NCI-H69 (cell line): ENCODE data around the gene TMEM95.
"Not testable (repeated sequence)": the region's sequence is repeated elsewhere in the genome, so short reads cannot be mapped to it uniquely, and the experiment has no call there.

ENCODE experiments used
- DNase-seq: peaks from one replicate; lab custom pipeline; 2025; lab: John Stamatoyannopoulos, UW

The TMEM95 gene

GRCh38 chr17:7323731-7324437, 31.1 kb upstream of the TMEM95 start:
- DNase-seq: no peak

DNA sequence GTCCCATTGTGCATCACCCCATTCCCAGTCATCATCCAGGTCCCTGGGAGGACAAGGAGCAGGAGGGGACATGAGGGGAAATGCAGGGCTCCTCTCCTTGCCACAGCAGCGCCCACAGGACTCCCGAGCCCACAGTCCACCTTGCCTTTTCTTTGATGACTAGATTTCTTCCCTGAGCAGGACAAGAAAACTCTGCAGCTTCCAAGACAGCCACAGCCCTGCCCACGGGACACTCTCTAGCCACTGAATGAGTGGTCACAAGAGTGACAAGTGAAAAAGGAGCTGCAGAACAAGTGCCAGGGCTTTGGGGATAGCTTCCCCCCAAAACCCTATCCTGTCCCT, 30.5 kb upstream of the TMEM95 start:
- no peak for DNase-seq

- DNase-seq: no peak
Measured at GRCh38 chr17:7325031-7325528, 29.9 kb upstream of the TMEM95 start.

DNA sequence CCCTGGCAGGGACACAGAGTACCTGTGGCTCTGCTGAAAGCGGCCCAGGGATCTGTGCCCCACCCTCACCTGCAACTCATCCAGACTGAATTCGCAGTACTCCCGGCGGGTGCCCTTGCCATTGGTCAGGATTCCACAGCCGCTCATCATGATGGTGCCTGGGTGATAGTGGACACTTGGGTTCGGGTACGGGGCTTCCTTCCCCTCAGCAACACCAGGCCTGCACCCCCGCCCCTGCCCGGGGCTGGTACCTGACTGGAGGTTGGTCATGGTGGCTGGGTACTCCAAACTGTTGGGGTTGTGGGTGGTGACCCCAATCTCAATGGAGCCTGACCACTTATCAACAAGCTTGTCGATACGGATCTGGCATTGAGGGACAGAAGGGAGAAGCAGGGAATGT, 28.8 kb upstream of the TMEM95 start:
- DNase-seq: no peak

GRCh38 chr17:7327056-7327455, 27.9 kb upstream of the TMEM95 start:
- no peak for DNase-seq

- no peak for DNase-seq
Measured at GRCh38 chr17:7327501-7327900, 27.5 kb upstream of the TMEM95 start.

GRCh38 chr17:7328009-7328408, 26.9 kb upstream of the TMEM95 start:
- no peak for DNase-seq

DNA sequence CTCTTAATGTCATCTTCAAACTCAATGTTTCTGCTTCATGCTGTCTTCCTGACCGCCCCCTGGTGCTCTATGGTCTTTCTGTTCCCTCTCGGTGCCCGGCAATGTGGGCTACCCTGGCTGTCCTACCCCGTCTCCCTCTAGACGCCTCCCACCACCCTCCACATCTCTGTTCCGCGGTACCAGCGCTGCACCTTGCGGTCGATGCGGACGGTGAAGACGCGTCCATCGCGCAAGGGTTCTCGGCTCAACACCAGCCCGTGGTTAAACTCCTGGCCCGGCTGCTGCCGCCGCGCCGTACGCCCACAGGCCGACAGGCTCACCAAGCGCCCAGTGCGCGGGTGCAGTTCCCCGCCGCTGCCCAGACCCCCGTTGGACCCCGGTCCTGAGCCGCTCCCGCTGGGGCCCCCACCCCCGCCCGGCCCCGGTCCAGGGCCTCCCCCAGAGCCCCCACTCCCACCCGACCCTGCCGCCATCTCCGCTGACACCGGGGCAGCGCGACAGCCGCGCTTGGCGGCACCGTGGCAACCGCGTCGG, 26.0 kb upstream of the TMEM95 start, which contains the start of gene NEURL4:
Gene NEURL4, minus strand, starts transcription at position 496 of the 534 bp plus-strand sequence. Its CDS starts 23 bp downstream, at position 473.
- DNase-seq: no peak

GRCh38 chr17:7329374-7329996, 25.5 kb upstream of the TMEM95 start:
- peak; percentile 98 for DNase-seq

DNA sequence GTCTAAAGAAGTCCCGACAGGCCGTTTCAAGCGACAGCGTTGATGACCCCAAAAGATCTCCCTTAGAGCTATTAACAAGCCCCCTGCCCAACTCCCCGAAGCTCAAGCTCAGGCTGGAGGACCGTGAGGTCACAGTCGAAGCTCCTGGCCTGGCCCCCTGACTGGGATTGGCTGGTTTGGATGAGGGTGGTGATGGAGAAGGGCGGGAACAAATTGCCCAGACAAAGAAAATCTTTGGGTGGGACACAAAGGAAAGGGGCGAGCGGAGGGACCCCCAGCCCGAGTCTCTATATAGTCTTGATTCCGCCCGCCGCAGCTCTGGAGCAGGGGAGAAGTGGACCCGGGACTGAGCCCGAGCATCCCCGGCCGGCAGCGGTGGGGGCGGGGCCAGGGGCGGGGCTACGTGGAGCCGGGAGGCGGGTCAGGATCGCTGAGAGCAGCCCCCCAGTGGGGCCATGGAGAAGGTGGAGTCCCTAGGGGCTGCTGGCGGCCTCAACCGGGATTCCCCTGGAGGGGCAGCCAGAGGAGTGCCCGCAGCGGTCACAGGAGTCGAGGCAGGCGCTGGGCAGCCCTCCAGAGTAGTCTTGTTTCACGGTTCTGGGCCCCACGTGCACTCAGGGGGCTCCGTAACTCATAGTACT, 24.8 kb upstream of the TMEM95 start:
- peak; percentile 79 for DNase-seq

DNA sequence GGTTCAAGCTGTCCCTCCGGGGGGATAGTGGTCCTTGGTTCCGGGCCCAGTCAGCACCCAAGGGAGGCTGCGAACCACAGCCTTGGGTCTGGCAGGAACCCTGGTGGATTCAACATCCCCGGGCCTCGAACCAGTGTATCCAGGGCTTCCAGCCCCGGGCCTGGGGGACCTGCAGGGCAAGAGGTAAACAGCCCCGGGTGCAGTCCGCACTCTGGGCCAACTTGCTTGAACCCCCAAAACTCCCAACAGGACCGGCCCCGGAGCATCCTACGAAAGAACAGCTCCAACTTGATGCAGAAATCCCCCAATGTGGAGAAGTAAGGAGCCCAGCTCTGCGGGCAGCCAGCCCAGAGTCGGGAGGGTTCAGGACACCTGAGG, 24.3 kb upstream of the TMEM95 start:
- DNase-seq: no peak

DNA sequence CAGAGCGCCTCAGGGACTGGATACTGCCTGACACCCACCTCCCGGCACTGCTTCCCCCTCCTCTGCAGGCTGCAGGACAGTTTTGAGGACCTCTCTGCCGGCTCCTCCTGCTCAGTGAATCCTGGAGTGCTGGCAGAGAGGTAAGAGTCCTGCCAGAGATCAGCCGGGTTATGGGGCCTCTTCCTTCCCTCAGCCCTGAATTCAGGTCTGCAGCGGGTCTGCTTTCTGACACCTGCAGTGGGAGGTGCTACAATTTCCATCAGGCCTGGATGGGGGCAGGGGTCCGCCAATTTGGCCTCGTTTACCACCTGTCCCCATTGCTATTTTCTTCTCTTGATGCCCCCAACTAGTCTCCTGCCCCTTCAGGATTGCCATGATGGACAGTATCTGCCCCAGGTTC, 22.8 kb upstream of the TMEM95 start:
- DNase-seq: no peak

DNA sequence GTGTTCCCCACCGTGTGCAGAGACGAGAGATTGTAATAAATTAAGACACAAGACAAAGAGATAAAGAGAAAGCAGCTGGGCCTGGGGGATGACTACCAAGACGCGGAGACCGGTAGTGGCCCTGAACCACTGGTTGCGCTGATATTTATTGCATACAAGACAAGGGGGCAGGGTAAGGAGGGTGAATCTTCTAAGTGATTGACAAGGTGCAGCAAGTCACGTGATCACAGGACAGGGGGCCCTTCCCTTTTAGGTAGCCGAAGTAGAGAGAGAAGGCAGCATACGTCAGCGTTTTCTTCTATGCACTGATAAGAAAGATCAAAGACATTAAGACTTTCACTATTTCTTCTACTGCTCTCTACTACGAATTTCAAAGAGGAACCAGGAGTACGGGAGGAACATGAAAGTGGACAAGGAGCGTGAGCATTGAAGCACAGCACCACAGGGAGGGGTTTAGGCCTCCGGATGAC, 22.3 kb upstream of the TMEM95 start:
- not testable (repeated sequence) for DNase-seq

- no peak for DNase-seq
Measured at GRCh38 chr17:7334938-7335538, 19.9 kb upstream of the TMEM95 start.

GRCh38 chr17:7335765-7336164, 19.2 kb upstream of the TMEM95 start:
- not testable (repeated sequence) for DNase-seq

DNA sequence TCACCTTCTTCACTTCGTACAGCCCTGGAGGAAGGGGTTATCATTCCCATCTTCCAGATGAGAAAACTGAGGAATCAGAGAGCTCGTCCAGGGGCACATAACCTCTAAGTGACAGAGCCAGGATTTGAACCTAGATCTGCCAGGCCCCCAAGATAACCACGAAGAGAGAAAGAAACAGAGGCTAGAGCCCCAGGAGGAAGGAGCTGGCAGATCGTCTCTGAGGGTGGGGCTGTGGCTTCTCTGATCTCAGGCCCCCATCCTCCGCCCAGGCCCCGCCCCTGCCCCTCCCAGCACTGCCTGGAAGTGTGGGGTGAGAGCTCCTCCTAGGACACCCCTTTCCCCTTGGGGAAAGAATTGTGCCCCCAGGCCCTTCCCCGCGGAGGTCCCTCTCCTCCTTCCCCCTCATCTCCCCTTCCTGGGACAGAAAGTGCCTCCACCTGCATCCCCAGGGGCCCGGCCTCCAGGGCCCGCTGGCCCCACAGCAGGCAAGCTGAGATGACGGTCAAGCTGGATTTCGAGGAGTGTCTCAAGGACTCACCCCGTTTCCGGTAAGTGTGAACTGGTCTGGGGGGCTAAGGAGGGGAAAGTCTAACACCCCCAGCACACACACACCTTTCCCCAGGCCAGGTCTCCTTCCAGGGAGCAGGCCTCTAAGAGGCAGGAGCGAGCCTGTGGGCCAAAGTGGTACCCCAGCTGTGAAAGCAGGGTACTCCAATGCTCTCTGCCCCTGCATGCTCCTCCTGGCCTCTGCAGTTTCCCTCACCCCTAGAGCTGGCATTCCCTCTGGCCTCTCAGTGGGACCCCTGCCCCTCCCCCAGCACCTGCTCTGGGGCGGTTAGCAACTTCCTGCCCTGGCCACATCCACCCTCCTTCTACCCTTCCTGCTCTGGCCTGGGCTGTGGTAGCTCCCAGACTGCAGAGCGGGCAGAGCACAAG, 18.4 kb upstream of the TMEM95 start, which contains the start of gene ACAP1:
Gene ACAP1, plus strand, starts transcription at position 290 of the 936 bp plus-strand sequence. Its CDS starts 206 bp downstream, at position 496.
- DNase-seq: no peak

DNA sequence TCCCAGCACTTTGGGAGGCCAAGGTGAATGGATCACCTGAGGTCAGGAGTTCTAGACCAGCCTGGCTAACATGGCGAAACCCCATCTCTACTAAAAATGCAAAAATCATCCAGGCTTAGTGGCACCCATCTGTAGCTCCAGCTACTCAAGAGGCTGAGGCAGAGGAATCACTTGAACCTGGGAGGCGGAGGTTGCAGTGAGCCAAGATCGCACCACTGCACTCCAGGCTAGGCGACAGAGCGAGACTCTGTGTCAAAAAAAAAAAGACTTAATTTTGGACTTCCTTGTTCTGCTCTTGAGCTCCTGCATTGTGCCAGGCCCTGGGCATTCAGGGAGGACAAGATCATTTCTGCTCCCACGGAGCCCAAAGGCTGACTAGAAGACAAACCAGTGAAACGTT, 17.4 kb upstream of the TMEM95 start:
- DNase-seq: not testable (repeated sequence)

DNA sequence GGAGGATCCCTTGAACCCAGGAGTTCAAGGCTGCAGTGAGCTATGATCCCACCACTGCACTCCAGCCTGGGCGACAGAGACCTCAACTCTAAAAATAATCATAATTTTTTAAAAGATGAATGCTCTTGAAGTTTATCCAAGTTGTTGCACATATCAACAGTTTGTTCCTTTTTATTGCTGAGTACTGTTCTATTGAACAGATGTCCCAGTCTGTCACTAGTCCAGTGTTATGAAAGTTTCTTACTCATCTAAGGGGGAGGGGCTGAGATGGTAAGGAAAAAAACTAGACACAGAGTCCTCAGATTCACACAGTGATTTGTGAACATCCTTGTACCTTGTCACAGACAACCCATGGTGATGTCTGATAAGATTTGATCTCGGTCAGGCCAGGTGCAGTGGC, 14.8 kb upstream of the TMEM95 start:
- no peak for DNase-seq

- no peak for DNase-seq
Measured at GRCh38 chr17:7341842-7342241, 13.1 kb upstream of the TMEM95 start.

GRCh38 chr17:7343250-7343649, 11.7 kb upstream of the TMEM95 start:
- DNase-seq: no peak
